Left ventricle myocardium inferior (tissue), 1 donor: ENCODE data around the gene RIPK3. TPM values are rescaled to one million over a fixed set of nuclear protein-coding genes. Genes with fewer than 3 reads are reported as not detected.

ENCODE experiments used
- DNase-seq: peaks from one replicate; pipeline ENCODE4 v3.0.0-alpha.2; 2020
- H3K27ac ChIP-seq: fragments of 200-600 bp; replicated peaks from 2 replicates; pipeline ENCODE4 v1.8.0; 2021
- H3K27me3 ChIP-seq: fragments of 200-600 bp; 2 replicates; pipeline ENCODE4 v1.8.0; 2021; ENCODE audit warnings: low read depth
- H3K36me3 ChIP-seq: fragments of 200-600 bp; 2 replicates; pipeline ENCODE4 v1.8.0; 2021
- H3K4me1 ChIP-seq: fragments of 200-600 bp; 2 replicates; pipeline ENCODE4 v1.8.0; 2021
- H3K4me3 ChIP-seq: fragments of 200-600 bp; 2 replicates; pipeline ENCODE4 v1.8.0; 2021; ENCODE audit warnings: mild to moderate bottlenecking, moderate library complexity
- H3K9me3 ChIP-seq: fragments of 200-600 bp; replicated peaks from 2 replicates; pipeline ENCODE4 v1.8.0; 2021
- intact Hi-C: fragments of 100-400 bp; cut with micrococcal nuclease; formaldehyde crosslinking; loops from one replicate; pipeline ENCODE4 v1.11.0; 2022
- total RNA-seq: library from RNA; stranded (reverse); fragmentation: NEBNext Ultra II Directional; extraction: Animal tissue kit (Norgen Biotek cat#: 25700); gene quantifications from one replicate; pipeline ENCODE4 v1.2.1, GENCODE V29; 2021
- TF ChIP-seq, protein P1 (sequence below): fragments of 200-600 bp; IDR thresholded peaks from 2 replicates; pipeline ENCODE4 v1.8.0; 2021; ENCODE audit warnings: antibody characterized with exemption, mild to moderate bottlenecking, borderline replicate concordance
- donor health status: DM: no; HTN: yes; CAD: no; lungs with severe emphysema.

Gene RIPK3
- total RNA-seq, 1 donor from 2014 or later = 3.6 TPM

DNA sequence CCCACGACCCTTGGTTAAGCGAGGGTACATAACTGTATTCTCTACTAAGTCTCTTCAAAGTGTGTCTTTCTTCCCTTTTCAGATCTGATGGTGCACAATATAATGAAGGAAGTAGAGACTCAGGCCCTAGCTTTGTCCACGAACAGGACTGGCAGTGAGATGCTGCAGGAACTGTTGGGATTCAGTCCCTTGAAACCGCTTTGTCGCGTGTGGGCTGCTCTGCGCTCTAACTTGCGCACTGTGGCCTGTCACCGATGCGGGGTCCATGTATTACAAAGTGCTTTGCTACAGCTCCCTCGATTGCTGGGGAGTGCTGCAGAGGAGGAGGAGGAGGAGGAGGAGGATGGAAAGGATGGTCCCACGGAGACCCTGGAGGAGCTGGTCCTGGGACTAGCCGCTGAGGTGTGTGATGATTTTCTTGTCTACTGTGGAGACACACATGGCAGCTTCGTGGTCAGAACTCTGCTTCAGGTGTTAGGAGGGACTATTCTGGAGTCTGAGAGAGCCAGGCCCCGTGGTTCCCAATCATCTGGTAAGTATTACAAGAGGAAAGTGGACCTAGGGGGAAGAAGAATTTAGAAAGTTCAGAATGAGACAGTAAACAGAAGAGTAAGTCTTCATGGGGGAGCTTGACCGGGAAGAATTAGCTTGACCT is 39.3 kb downstream of the RIPK3 start:
- TF ChIP-seq, protein P1, sequence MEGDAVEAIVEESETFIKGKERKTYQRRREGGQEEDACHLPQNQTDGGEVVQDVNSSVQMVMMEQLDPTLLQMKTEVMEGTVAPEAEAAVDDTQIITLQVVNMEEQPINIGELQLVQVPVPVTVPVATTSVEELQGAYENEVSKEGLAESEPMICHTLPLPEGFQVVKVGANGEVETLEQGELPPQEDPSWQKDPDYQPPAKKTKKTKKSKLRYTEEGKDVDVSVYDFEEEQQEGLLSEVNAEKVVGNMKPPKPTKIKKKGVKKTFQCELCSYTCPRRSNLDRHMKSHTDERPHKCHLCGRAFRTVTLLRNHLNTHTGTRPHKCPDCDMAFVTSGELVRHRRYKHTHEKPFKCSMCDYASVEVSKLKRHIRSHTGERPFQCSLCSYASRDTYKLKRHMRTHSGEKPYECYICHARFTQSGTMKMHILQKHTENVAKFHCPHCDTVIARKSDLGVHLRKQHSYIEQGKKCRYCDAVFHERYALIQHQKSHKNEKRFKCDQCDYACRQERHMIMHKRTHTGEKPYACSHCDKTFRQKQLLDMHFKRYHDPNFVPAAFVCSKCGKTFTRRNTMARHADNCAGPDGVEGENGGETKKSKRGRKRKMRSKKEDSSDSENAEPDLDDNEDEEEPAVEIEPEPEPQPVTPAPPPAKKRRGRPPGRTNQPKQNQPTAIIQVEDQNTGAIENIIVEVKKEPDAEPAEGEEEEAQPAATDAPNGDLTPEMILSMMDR = no peak
- peaks cover 46% of the 10 kb centered on the region for H3K4me1 ChIP-seq
- intact Hi-C loops = no loop called here
- DNase-seq = no peak
- H3K27me3 ChIP-seq = no peaks in the 10 kb centered on the region
- no peaks in the 10 kb centered on the region for H3K9me3 ChIP-seq
- H3K36me3 ChIP-seq = peaks cover 53% of the 10 kb centered on the region
- H3K27ac ChIP-seq = peak overlapping the region; percentile 85
- H3K4me3 ChIP-seq = peak overlapping the region; percentile 98

DNA sequence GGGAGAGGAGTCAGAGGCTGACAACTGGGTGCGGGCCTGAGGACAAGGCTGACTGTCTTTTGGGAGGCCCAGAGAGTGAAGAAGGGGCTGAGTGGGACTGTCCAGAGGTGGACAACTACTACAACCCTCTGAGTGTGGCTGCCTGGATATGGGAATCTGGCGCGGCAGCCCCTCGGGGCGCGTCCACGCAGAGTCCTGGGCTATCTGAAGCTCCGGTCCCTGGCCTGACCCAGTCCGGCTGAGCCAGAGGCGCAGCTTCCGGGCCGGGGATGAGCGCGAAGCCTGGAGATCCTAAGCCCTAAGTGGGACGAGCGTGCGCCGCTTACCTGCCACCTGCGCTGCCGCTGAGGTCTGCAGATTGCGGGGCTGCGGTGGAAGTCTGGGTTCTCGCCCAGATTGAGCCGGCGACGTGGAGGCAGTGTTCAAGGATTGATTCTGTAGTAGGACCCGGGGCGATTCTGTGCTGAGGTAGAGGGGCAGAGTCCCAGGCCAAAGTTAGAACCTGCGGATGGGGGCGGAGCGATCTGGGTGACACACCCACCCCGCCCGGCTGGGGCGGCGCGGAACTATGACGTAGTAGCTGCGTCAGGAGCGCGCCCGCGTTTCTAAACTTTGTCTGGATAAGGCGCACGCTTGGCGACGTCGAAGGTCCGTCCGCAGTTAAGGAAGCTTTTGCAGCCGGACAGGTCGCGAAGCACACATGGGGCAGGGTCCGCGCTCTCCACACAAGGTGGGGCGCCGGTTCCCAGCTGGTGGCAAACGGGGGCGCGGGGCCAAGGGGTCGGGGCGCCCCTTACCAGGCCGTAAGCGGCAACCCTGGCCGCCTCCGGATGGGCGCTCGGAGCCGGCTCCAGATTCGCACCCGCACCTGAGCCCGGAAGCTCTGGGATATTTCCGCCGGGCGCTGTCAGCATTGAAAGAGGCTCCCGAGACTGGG is 40.3 kb downstream of the RIPK3 start, which contains the start of the genes DHRS1 and NOP9:
TSS of gene DHRS1 (minus strand) at position 526 of the 937 bp plus-strand sequence. CDS start 674 bp downstream, outside the sequence.
TSS of gene NOP9 (plus strand) at position 596 of the 937 bp plus-strand sequence. CDS start at position 701, 105 bp downstream.
- Histone ChIP-seq H3K36me3 (peaks cover 53% of the 10 kb centered on the region), H3K27ac (peak within 1 kb of the TSS; percentile 85), H3K4me3 (peak within 1 kb of the TSS; percentile 98), H3K9me3 (no peaks in the 10 kb centered on the region), H3K4me1 (peaks cover 46% of the 10 kb centered on the region), H3K27me3 (no peaks in the 10 kb centered on the region)
- DNase-seq = peak; percentile 92
- TF ChIP-seq, protein P1 = no peak
- intact Hi-C loops = no loop called here

DNA sequence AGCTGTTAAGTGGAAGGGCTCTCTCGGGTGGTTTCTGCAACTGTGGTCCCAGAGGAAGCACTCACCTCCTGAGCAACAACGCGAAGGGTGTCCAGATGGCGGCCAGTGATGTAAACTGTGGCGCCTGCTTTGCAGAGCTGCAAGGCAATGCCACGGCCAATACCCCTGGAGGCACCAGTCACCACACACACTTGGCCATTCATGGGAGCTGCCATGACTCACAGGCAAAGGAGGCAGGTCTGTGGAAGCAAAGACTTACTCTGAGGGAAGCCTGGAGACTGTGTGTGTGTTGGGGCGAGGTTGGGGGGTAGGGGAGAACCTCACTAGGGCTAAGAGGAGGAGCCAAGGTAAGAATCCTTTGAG is 40.9 kb downstream of the RIPK3 start:
- no peak for DNase-seq
- Histone ChIP-seq H3K4me3 (peak overlapping the region; percentile 98), H3K36me3 (peaks cover 49% of the 10 kb centered on the region), H3K9me3 (no peaks in the 10 kb centered on the region), H3K27ac (peak overlapping the region; percentile 85), H3K4me1 (peaks cover 46% of the 10 kb centered on the region), H3K27me3 (no peaks in the 10 kb centered on the region)
- TF ChIP-seq, protein P1 = no peak
- intact Hi-C loops = no loop called here

DNA sequence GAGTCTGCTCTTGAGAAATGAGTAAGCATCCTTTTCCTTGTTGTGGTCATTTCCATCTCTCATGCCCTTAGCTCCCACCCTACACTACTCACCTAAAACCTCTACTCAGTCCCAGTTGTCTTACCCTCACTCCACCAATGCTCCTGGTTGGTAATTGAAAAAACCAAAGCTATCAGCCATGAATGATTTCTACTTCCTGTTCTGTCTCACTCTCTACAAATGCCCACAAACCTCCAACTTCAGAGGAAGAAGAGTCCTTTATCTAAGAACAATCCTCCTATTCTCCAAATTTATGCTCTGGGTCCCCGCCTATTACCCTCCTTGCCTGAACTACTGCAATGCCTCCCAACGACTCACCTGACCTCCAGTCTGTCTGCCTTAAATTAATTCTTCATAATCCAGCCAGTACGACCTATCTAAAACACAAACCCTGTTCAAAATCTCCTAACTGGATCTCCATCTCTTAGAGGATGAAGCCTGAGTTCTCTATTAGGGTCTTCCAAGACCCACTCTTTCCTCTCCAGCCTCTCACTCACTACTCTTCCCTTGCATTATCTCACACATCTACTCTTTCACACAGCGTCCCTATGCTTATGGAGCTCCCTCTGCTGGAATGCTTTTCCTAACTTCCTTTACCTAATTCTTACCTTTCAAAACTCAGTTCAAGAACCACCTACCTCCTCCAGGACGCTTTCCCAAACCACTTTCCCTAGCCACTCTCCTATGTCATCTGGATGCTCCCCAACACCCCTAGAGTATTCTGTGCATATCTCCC is 42.4 kb downstream of the RIPK3 start:
- Histone ChIP-seq H3K9me3 (no peaks in the 10 kb centered on the region), H3K27me3 (no peaks in the 10 kb centered on the region), H3K4me1 (peaks cover 46% of the 10 kb centered on the region), H3K4me3 (no peak overlapping the region), H3K36me3 (peaks cover 38% of the 10 kb centered on the region), H3K27ac (no peak overlapping the region)
- no peak for DNase-seq
- TF ChIP-seq, protein P1 = peak; percentile 39
- intact Hi-C loops = no loop called here
